Measurements from ENCODE around the gene RIPK4.
"Not testable (repeated sequence)": the region's sequence is repeated elsewhere in the genome, so short reads cannot be mapped to it uniquely, and the experiment has no call there.

The RIPK4 gene

GRCh38 chr21:41722052-41723018, 44.5 kb downstream of the RIPK4 start:
- Mint-ChIP-seq H3K4me3 (no peak overlapping the region), H3K36me3 (ENCODE audit: low read depth) (no peaks in the 10 kb centered on the region), H3K27me3 (peaks cover 54% of the 10 kb centered on the region), H3K4me1 (ENCODE audit: low read depth) (peaks cover 36% of the 10 kb centered on the region), H3K27ac (no peak overlapping the region), H3K9me3 (peaks cover 10% of the 10 kb centered on the region)
- intact Hi-C loops (cut with micrococcal nuclease) = no loop called here

GRCh38 chr21:41720250-41720649, 46.6 kb downstream of the RIPK4 start:
- H3K4me1 Mint-ChIP-seq (ENCODE audit: low read depth) = peaks cover 18% of the 10 kb centered on the region
- intact Hi-C loops (cut with micrococcal nuclease) = no loop called here
- no peak overlapping the region for H3K27ac Mint-ChIP-seq
- peaks cover 10% of the 10 kb centered on the region for H3K9me3 Mint-ChIP-seq
- no peaks in the 10 kb centered on the region for H3K36me3 Mint-ChIP-seq (ENCODE audit: low read depth)
- H3K27me3 Mint-ChIP-seq = peaks cover 58% of the 10 kb centered on the region
- no peak overlapping the region for H3K4me3 Mint-ChIP-seq

- intact Hi-C loops (cut with micrococcal nuclease) = no loop called here
- no peaks in the 10 kb centered on the region for H3K36me3 Mint-ChIP-seq (ENCODE audit: low read depth)
- H3K4me3 Mint-ChIP-seq = no peak overlapping the region
- peaks cover 10% of the 10 kb centered on the region for H3K9me3 Mint-ChIP-seq
- H3K4me1 Mint-ChIP-seq (ENCODE audit: low read depth) = peaks cover 16% of the 10 kb centered on the region
- H3K27me3 Mint-ChIP-seq = peaks cover 62% of the 10 kb centered on the region
- H3K27ac Mint-ChIP-seq = no peak overlapping the region
Observed at GRCh38 chr21:41719691-41720090, 47.2 kb downstream of the RIPK4 start.

- Mint-ChIP-seq H3K27me3 (peaks cover 67% of the 10 kb centered on the region), H3K4me1 (ENCODE audit: low read depth) (peaks cover 16% of the 10 kb centered on the region), H3K4me3 (no peak overlapping the region), H3K36me3 (ENCODE audit: low read depth) (no peaks in the 10 kb centered on the region), H3K9me3 (peaks cover 10% of the 10 kb centered on the region), H3K27ac (no peak overlapping the region)
- intact Hi-C loops (cut with micrococcal nuclease) = no loop called here
Observed at GRCh38 chr21:41717573-41718330, 49.1 kb downstream of the RIPK4 start.

GRCh38 chr21:41716751-41717150, 50.1 kb downstream of the RIPK4 start:
- peaks cover 6% of the 10 kb centered on the region for H3K9me3 Mint-ChIP-seq

GRCh38 chr21:41715649-41716281, 51.1 kb downstream of the RIPK4 start:
- no peaks in the 10 kb centered on the region for H3K36me3 Mint-ChIP-seq (ENCODE audit: low read depth)
- peaks cover 5% of the 10 kb centered on the region for H3K4me1 Mint-ChIP-seq (ENCODE audit: low read depth)
- H3K4me3 Mint-ChIP-seq = no peak overlapping the region
- intact Hi-C loops (cut with micrococcal nuclease) = no loop called here
- peaks cover 79% of the 10 kb centered on the region for H3K27me3 Mint-ChIP-seq
- H3K9me3 Mint-ChIP-seq = no peaks in the 10 kb centered on the region
- no peak overlapping the region for H3K27ac Mint-ChIP-seq

More at GRCh38 chr21:41716751-41717150, 50.1 kb downstream of the RIPK4 start:
- Mint-ChIP-seq H3K27ac (no peak overlapping the region), H3K36me3 (ENCODE audit: low read depth) (no peaks in the 10 kb centered on the region), H3K4me3 (no peak overlapping the region), H3K27me3 (peaks cover 71% of the 10 kb centered on the region), H3K4me1 (ENCODE audit: low read depth) (peaks cover 11% of the 10 kb centered on the region)
- intact Hi-C loops (cut with micrococcal nuclease) = no loop called here

- H3K27me3 Mint-ChIP-seq = peaks cover 75% of the 10 kb centered on the region
- H3K4me1 Mint-ChIP-seq (ENCODE audit: low read depth); H3K9me3 Mint-ChIP-seq; intact Hi-C loops (cut with micrococcal nuclease); H3K36me3 Mint-ChIP-seq (ENCODE audit: low read depth); H3K4me3 Mint-ChIP-seq; H3K27ac Mint-ChIP-seq: not testable (repeated sequence)
Observed at GRCh38 chr21:41714299-41714865, 52.5 kb downstream of the RIPK4 start.

- Mint-ChIP-seq H3K9me3 (no peaks in the 10 kb centered on the region), H3K36me3 (ENCODE audit: low read depth) (no peaks in the 10 kb centered on the region), H3K4me3 (no peak overlapping the region), H3K4me1 (ENCODE audit: low read depth) (peaks cover 5% of the 10 kb centered on the region), H3K27ac (no peak overlapping the region), H3K27me3 (peaks cover 74% of the 10 kb centered on the region)
- intact Hi-C loops (cut with micrococcal nuclease) = no loop called here
Observed at GRCh38 chr21:41713495-41714281, 53.2 kb downstream of the RIPK4 start.

GRCh38 chr21:41712730-41713129, 54.1 kb downstream of the RIPK4 start:
- H3K9me3 Mint-ChIP-seq = no peaks in the 10 kb centered on the region
- H3K27me3 Mint-ChIP-seq = peaks cover 76% of the 10 kb centered on the region
- no peak overlapping the region for H3K4me3 Mint-ChIP-seq
- H3K4me1 Mint-ChIP-seq (ENCODE audit: low read depth) = peaks cover 5% of the 10 kb centered on the region
- no peak overlapping the region for H3K27ac Mint-ChIP-seq
- intact Hi-C loops (cut with micrococcal nuclease) = no loop called here
- no peaks in the 10 kb centered on the region for H3K36me3 Mint-ChIP-seq (ENCODE audit: low read depth)

GRCh38 chr21:41712201-41712600, 54.7 kb downstream of the RIPK4 start:
- H3K36me3 Mint-ChIP-seq (ENCODE audit: low read depth) = no peaks in the 10 kb centered on the region
- H3K4me1 Mint-ChIP-seq (ENCODE audit: low read depth) = peaks cover 9% of the 10 kb centered on the region
- no peak overlapping the region for H3K4me3 Mint-ChIP-seq
- peaks cover 79% of the 10 kb centered on the region for H3K27me3 Mint-ChIP-seq
- intact Hi-C loops (cut with micrococcal nuclease) = no loop called here
- no peaks in the 10 kb centered on the region for H3K9me3 Mint-ChIP-seq
- no peak overlapping the region for H3K27ac Mint-ChIP-seq

GRCh38 chr21:41711416-41712007, 55.3 kb downstream of the RIPK4 start:
- no peak overlapping the region for H3K4me3 Mint-ChIP-seq
- intact Hi-C loops (cut with micrococcal nuclease) = no loop called here
- H3K9me3 Mint-ChIP-seq = peaks cover 6% of the 10 kb centered on the region
- H3K27ac Mint-ChIP-seq = no peak overlapping the region
- no peaks in the 10 kb centered on the region for H3K36me3 Mint-ChIP-seq (ENCODE audit: low read depth)
- peaks cover 14% of the 10 kb centered on the region for H3K4me1 Mint-ChIP-seq (ENCODE audit: low read depth)
- H3K27me3 Mint-ChIP-seq = peaks cover 78% of the 10 kb centered on the region

- peaks cover 15% of the 10 kb centered on the region for H3K4me1 Mint-ChIP-seq (ENCODE audit: low read depth)
- no peak overlapping the region for H3K4me3 Mint-ChIP-seq
- intact Hi-C loops (cut with micrococcal nuclease) = no loop called here
- H3K27ac Mint-ChIP-seq = no peak overlapping the region
- peaks cover 8% of the 10 kb centered on the region for H3K9me3 Mint-ChIP-seq
- H3K27me3 Mint-ChIP-seq = peaks cover 72% of the 10 kb centered on the region
- H3K36me3 Mint-ChIP-seq (ENCODE audit: low read depth) = no peaks in the 10 kb centered on the region
Observed at GRCh38 chr21:41710823-41711160, 56.1 kb downstream of the RIPK4 start.

Measured in dendritic cell treated with granulocyte-macrophage colony-stimulating factor and Interleukin-4, amounts not matched to agents 40 ng/mL and 50 ng/mL, for 4 days (primary cell).